Breast epithelium (tissue), 4 donors: ENCODE results near the gene CGB2. TPM values are rescaled to one million over a fixed set of nuclear protein-coding genes. Genes with fewer than 3 reads are reported as not detected.
"Not testable (repeated sequence)": the region's sequence is repeated elsewhere in the genome, so short reads cannot be mapped to it uniquely, and the experiment has no call there.

Source experiments
- DNase-seq, 2 donors: peaks; one replicate each; pipeline ENCODE4 v3.0.0-alpha.2; 2019; ENCODE audit warnings: low spot score in 2 of 2
- H3K27ac ChIP-seq, 2 donors: fragments of 200-600 bp; sonication (generic) in 1 of 2; one replicate each; pipeline ENCODE4 v1.5.1; 2016 to 2019; ENCODE audit warnings: mild to moderate bottlenecking in 1 of 2
- H3K27me3 ChIP-seq, 2 donors: fragments of 200-600 bp; sonication (generic) in 1 of 2; one replicate each; pipeline versions ENCODE4 v1.5.1 to v1.6.0; 2017 to 2019; ENCODE audit warnings: control low read depth in 1 of 2, mild to moderate bottlenecking in 1 of 2
- H3K36me3 ChIP-seq: fragments of 200-600 bp; one replicate; pipeline ENCODE4 v1.5.1; 2019
- H3K4me1 ChIP-seq, 2 donors: fragments of 200-600 bp; sonication (generic); one replicate each; pipeline ENCODE4 v1.5.1; 2016 to 2019; ENCODE audit warnings: control low read depth in 1 of 2
- H3K4me3 ChIP-seq, 3 donors: fragments of 200-600 bp; sonication (generic); 1 replicate in 2 of 3; 2 replicates in 1 of 3; pipeline ENCODE4 v1.5.1; 2016 to 2019; ENCODE audit warnings: mild to moderate bottlenecking in 3 of 3, moderate library complexity in 2 of 3
- H3K9me3 ChIP-seq, 2 donors: fragments of 200-600 bp; sonication (generic) in 1 of 2; one replicate each; pipeline ENCODE4 v1.5.1; 2016 to 2019; ENCODE audit warnings: control low read depth in 1 of 2
- POLR2A ChIP-seq: fragments of 450-650 bp; IDR thresholded peaks from one replicate; pipeline ENCODE4 v1.6.1; 2016; ENCODE audit warnings: antibody characterized with exemption, mild to moderate bottlenecking, moderate library complexity
- POLR2AphosphoS5 ChIP-seq, 3 donors: sonication (generic); formaldehyde crosslinking; IDR thresholded peaks; one replicate each; pipeline ENCODE4 v1.6.1; 2017; ENCODE audit warnings: antibody characterized with exemption in 3 of 3
- intact Hi-C: fragments of 100-400 bp; cut with DNase I; formaldehyde crosslinking; loops from one replicate; pipeline ENCODE4 v1.15.1; 2023; ENCODE audit warnings: low total_unique reads
- total RNA-seq, 3 donors: library from RNA; depleted of rRNA; stranded (reverse); fragments of >200 nt; gene quantifications; one replicate each; pipeline ENCODE4 v1.1.0, GENCODE V29; 2016
- TF ChIP-seq, protein P1 (sequence below), 3 donors: fragments of 450-650 bp; IDR thresholded peaks; one replicate each; pipeline ENCODE4 v1.5.1; 2016 to 2017; ENCODE audit warnings: antibody characterized with exemption in 3 of 3, mild to moderate bottlenecking in 3 of 3, moderate library complexity in 3 of 3

The CGB2 gene
- total RNA-seq, 3 donors from 2014 or later: not detected

DNA sequence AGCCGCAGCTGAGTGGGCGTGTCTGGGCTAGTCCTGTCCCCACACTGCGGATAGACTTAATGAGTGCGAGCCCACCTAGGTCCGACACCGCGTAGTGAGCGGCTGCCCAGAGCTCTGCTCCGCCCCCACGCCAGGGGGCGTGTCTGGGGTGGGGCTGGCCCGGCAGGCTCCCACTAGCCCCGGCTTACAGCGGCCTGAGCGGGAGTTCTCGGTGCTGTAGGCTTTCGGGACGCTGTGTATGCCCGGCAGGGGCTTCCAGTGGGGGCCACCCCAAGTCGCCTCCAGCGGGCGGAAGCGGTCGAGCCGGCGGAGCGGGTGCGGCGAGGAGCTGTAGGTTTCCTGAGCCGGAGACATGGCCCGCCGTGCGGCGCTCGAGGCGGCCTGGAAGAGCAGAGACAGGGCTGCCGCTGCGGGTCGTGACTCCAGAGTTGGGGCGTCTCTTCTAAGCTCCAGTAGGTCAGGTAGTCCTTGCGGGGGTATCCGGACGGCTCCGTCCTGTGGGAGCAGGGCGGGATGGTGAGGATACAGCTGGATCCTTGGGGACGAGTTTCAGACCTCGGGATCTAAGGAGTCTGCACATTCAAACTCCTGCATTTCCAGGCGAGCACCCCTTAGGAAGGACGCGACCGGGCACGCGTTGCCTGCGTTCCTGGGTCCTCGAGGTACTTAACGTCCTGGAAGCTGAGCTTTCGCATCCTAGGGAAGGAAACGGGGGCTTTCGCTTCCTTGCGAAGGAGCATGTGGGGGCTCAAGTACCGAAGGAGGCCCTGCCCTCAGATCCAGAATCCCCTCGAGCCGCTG is 24.6 kb downstream of the CGB2 start:
- H3K36me3 ChIP-seq: no peaks in the 10 kb centered on the region
- no peaks in the 10 kb centered on the region for H3K4me1 ChIP-seq
- H3K4me3 ChIP-seq: peak overlapping the region; percentile 44 to 83 (median 57)
- no peak for TF ChIP-seq POLR2A
- TF ChIP-seq, protein P1, sequence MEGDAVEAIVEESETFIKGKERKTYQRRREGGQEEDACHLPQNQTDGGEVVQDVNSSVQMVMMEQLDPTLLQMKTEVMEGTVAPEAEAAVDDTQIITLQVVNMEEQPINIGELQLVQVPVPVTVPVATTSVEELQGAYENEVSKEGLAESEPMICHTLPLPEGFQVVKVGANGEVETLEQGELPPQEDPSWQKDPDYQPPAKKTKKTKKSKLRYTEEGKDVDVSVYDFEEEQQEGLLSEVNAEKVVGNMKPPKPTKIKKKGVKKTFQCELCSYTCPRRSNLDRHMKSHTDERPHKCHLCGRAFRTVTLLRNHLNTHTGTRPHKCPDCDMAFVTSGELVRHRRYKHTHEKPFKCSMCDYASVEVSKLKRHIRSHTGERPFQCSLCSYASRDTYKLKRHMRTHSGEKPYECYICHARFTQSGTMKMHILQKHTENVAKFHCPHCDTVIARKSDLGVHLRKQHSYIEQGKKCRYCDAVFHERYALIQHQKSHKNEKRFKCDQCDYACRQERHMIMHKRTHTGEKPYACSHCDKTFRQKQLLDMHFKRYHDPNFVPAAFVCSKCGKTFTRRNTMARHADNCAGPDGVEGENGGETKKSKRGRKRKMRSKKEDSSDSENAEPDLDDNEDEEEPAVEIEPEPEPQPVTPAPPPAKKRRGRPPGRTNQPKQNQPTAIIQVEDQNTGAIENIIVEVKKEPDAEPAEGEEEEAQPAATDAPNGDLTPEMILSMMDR (IDR thresholded peaks at IDR 0.05): no peak
- no peak for TF ChIP-seq POLR2AphosphoS5 (IDR thresholded peaks at IDR 0.05)
- H3K27ac ChIP-seq: no peak overlapping the region
- intact Hi-C loops: no loop called here
- peak in 1 of 2 donors; percentile 33 for DNase-seq
- peaks cover 0 to 7% of the 10 kb centered on the region in 2 donors for H3K27me3 ChIP-seq
- no peaks in the 10 kb centered on the region for H3K9me3 ChIP-seq

DNA sequence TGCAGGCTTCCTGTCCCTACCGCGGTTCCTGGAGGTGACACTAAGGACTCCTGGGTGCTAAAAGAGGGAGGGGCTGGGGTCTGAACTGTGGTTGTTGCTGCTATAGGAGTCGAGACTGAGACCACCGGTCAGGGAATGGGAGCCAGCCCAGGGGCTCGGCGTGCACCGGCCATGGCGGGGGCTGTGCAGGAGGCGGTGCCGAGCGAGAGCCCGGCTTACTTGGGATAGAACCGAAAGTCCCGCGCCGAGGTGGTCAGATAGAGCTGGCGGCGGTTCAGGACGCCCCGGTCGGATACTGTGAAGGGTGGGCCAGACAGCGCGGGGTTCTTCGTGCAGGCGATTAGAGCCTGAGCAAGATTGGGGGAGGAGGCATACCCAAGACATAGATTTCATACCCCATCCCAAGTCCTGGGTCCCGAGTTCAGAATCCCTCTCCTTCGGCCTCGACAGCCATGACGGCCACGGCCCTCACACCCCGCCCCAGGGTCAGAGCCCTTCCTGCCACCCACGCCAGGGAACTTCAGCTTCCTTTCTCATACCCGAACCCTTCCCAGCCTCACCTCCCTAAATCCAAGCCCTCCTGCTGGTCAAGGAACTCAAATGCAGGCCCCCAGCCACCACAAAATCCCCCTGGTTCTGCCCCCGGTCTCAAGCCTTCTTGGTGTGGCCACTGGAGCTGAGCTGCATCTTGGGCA is 25.4 kb downstream of the CGB2 start:
- H3K27me3 ChIP-seq, H3K27ac ChIP-seq, DNase-seq, intact Hi-C loops, H3K4me1 ChIP-seq, H3K9me3 ChIP-seq, H3K36me3 ChIP-seq: not testable (repeated sequence)
- peak overlapping the region; percentile 44 to 83 (median 57) for H3K4me3 ChIP-seq

DNA sequence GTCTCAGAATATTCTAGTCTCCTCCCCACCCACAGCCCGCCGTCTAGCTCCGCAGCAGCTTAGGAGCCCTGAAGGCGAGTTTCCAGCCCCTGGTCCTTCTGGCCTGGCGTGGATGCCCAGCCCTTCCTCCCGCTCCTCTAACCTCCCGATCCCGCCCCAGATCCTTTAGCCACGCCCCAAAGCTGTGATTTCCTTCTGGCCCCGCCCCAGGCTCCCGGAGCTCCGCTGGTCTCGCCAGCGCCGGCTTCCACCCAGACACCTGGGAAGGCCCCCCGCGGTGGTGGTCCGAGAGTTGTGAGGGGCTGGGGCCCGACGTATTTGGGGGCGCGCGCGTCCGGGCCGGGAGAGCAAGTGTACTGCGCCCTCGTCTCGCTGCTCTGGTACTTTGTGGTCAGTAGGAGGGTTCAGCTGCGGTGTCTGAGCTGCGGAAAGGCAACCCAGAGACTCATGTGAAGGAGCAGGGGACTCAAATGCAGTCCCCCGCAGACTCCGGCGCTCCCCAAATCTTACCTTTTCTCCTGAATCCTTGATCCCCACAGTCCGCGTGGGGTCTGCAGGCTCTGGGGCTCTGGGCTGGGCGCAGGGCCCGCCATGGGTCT is 26.0 kb downstream of the CGB2 start, which contains the start of gene CGB7:
TSS of gene CGB7 (minus strand) at position 114 of the 599 bp plus-strand sequence. CDS start 2,374 bp downstream, outside the sequence.
- peak in 1 of 2 donors; percentile 56 for DNase-seq
- intact Hi-C loops: no loop called here
- Histone ChIP-seq H3K9me3 (no peaks in the 10 kb centered on the region), H3K27ac (no peak within 1 kb of the TSS), H3K36me3 (no peaks in the 10 kb centered on the region), H3K4me3 (peak within 1 kb of the TSS; percentile 44 to 83 (median 57)), H3K4me1 (no peaks in the 10 kb centered on the region), H3K27me3 (peaks cover 0 to 7% of the 10 kb centered on the region in 2 donors)
- TF ChIP-seq, protein P1 (IDR thresholded peaks at IDR 0.05): no peak
- TF ChIP-seq POLR2AphosphoS5 (IDR thresholded peaks at IDR 0.05): no peak
- TF ChIP-seq POLR2A: no peak

GRCh38 chr19:49058562-49058961 is 26.9 kb downstream of the CGB2 start:
- H3K9me3 ChIP-seq: no peaks in the 10 kb centered on the region
- intact Hi-C loops: no loop called here
- H3K4me3 ChIP-seq: peak overlapping the region in 1 of 3 donors; percentile 57
- H3K27ac ChIP-seq: no peak overlapping the region
- peak in 1 of 2 donors; percentile 63 for DNase-seq
- no peaks in the 10 kb centered on the region for H3K36me3 ChIP-seq
- peaks cover 0 to 7% of the 10 kb centered on the region in 2 donors for H3K27me3 ChIP-seq
- no peaks in the 10 kb centered on the region for H3K4me1 ChIP-seq
- TF ChIP-seq POLR2AphosphoS5 (IDR thresholded peaks at IDR 0.05): no peak
- TF ChIP-seq POLR2A: no peak
- TF ChIP-seq, protein P1 (IDR thresholded peaks at IDR 0.05): no peak

- Histone ChIP-seq H3K27ac (no peak overlapping the region), H3K9me3 (no peaks in the 10 kb centered on the region), H3K36me3 (no peaks in the 10 kb centered on the region), H3K27me3 (peaks cover 0 to 7% of the 10 kb centered on the region in 2 donors), H3K4me1 (no peaks in the 10 kb centered on the region), H3K4me3 (no peak overlapping the region)
- TF ChIP-seq POLR2A: no peak
- TF ChIP-seq, protein P1 (IDR thresholded peaks at IDR 0.05): no peak
- TF ChIP-seq POLR2AphosphoS5 (IDR thresholded peaks at IDR 0.05): no peak
- intact Hi-C loops: no loop called here
- no peak for DNase-seq
Measured at GRCh38 chr19:49059053-49059452, 27.4 kb downstream of the CGB2 start.
